Measurements from ENCODE around the gene EP300. TPM values are rescaled to one million over a fixed set of nuclear protein-coding genes. Genes with fewer than 3 reads are reported as not detected.

EP300 gene
- total RNA-seq, 1 donor from 2014 or later = 84.3 TPM

Other genes starting within 250 kb of the EP300 start
- 238 TPM for gene ST13, start 236.0 kb upstream of the EP300 start, total RNA-seq
- 19.2 TPM for gene XPNPEP3, start 235.4 kb upstream of the EP300 start, total RNA-seq
- gene DNAJB7, start 230.5 kb upstream of the EP300 start, total RNA-seq = not detected
- 52.0 TPM for gene RBX1, start 141.2 kb upstream of the EP300 start, total RNA-seq
- 18.1 TPM for gene L3MBTL2, start 112.7 kb downstream of the EP300 start, total RNA-seq
- 13.1 TPM for gene CHADL, start 148.3 kb downstream of the EP300 start, total RNA-seq
- gene RANGAP1, start 193.6 kb downstream of the EP300 start, total RNA-seq = 45.5 TPM
- gene ZC3H7B, start 208.9 kb downstream of the EP300 start, total RNA-seq = 72.6 TPM